Spleen (tissue), 11 donors: ENCODE measurements around the gene ATP13A5. TPM values are rescaled to one million over a fixed set of nuclear protein-coding genes. Genes with fewer than 3 reads are reported as not detected.

Source experiments
- DNase-seq: peaks from one replicate; pipeline ENCODE4 v3.0.0-alpha.2; 2020
- H3K27ac ChIP-seq, 8 donors: fragments of 200-600 bp; sonication (generic) in 7 of 8; 1 replicate in 4 of 8; 2 replicates in 4 of 8; pipeline versions ENCODE4 v1.5.0 to v1.8.0; 2016 to 2021; ENCODE audit warnings: inconsistent platforms in 4 of 8, mild to moderate bottlenecking in 4 of 8, moderate library complexity in 1 of 8
- H3K27me3 ChIP-seq, 7 donors: fragments of 200-600 bp; sonication (generic) in 6 of 7; replicated peaks in 1 of 7; 1 replicate in 4 of 7; 2 replicates in 3 of 7; pipeline versions ENCODE4 v1.5.0 to v1.8.0; 2016 to 2021; ENCODE audit warnings: inconsistent platforms in 3 of 7, mild to moderate bottlenecking in 1 of 7
- H3K36me3 ChIP-seq, 6 donors: fragments of 200-600 bp; sonication (generic) in 5 of 6; 1 replicate in 4 of 6; 2 replicates in 2 of 6; pipeline versions ENCODE4 v1.5.0 to v1.8.0; 2016 to 2021; ENCODE audit warnings: inconsistent platforms in 2 of 6
- H3K4me1 ChIP-seq, 6 donors: fragments of 200-600 bp; sonication (generic) in 5 of 6; 1 replicate in 3 of 6; 2 replicates in 3 of 6; pipeline versions ENCODE4 v1.5.0 to v1.8.0; 2016 to 2021; ENCODE audit warnings: inconsistent platforms in 3 of 6
- H3K4me3 ChIP-seq, 8 donors: fragments of 200-600 bp; sonication (generic) in 7 of 8; 1 replicate in 4 of 8; 2 replicates in 4 of 8; pipeline versions ENCODE4 v1.5.0 to v1.8.0; 2016 to 2021; ENCODE audit warnings: inconsistent platforms in 4 of 8, mild to moderate bottlenecking in 4 of 8, moderate library complexity in 2 of 8
- H3K9me3 ChIP-seq, 8 donors: fragments of 200-600 bp; sonication (generic) in 7 of 8; 1 replicate in 4 of 8; 2 replicates in 4 of 8; pipeline versions ENCODE4 v1.5.0 to v1.8.0; 2016 to 2021; ENCODE audit warnings: inconsistent platforms in 4 of 8
- POLR2A ChIP-seq, 3 donors: fragments of 450-650 bp; IDR thresholded peaks; one replicate each; pipeline ENCODE4 v1.5.1; 2017; ENCODE audit warnings: antibody characterized with exemption in 3 of 3, mild to moderate bottlenecking in 1 of 3
- POLR2AphosphoS5 ChIP-seq, 3 donors: sonication (generic); formaldehyde crosslinking; IDR thresholded peaks; one replicate each; pipeline ENCODE4 v1.5.1; 2017; ENCODE audit warnings: antibody characterized with exemption in 3 of 3
- WGBS, 5 donors: extraction: QIAGEN DNeasy Blood & Tissue Kit in 3 of 5; methylation state at CpG; one replicate each; pipeline versions ENCODE4 v1.1.5 to v1.1.7; 2013 to 2018; 5-methylcytosine and 5-hydroxymethylcytosine counted together
- intact Hi-C: fragments of 100-400 bp; cut with DNase I; formaldehyde crosslinking; loops from one replicate; pipeline ENCODE4 v1.15.0; 2023; ENCODE audit warnings: low total_unique reads
- polyA plus RNA-seq, 3 donors: library from polyadenylated mRNA; stranded (reverse); fragments of 200-250 nt; gene quantifications; one replicate each; pipeline ENCODE4 v1.2.1, GENCODE V29; 2013
- total RNA-seq, 7 donors: library from RNA; depleted of rRNA in 3 of 7; stranded (reverse); fragments of >200 nt in 3 of 7; fragmentation: NEBNext Ultra II Directional in 4 of 7; extraction: Animal tissue kit (Norgen Biotek cat#: 25700) in 4 of 7; gene quantifications; one replicate each; pipeline versions ENCODE4 v1.1.0 to v1.2.1, GENCODE V29; 2016 to 2021
- TF ChIP-seq, protein P1 (sequence below), 11 experiments: fragments of 200-600 bp in 7 of 11; fragments of 450-650 bp in 4 of 11; sonication (generic) in 4 of 11; IDR thresholded peaks in 8 of 11; conservative IDR thresholded peaks in 3 of 11; 1 replicate in 7 of 11; 2 replicates in 4 of 11; pipeline versions ENCODE4 v1.4.0 to v1.8.0; 2016 to 2021; ENCODE audit warnings: antibody characterized with exemption in 11 of 11, inconsistent platforms in 4 of 11, mild to moderate bottlenecking in 1 of 11
- donor health status: healthy with polysubstance abuse.
- donor health status: DM: no; HTN: no; CAD: no; lungs with moderate emphysema.
- donor health status: DM: no; HTN: no; CAD: no.
- donor health status: Bipolar disorder and iron deficiency.
- donor health status: healthy.
- donor health status: DM: no; HTN: no; CAD: no.
- donor health status: DM: yes; HTN: yes; CAD: no.

Gene ATP13A5
- total and polyA plus RNA-seq, 10 donors, result 0.13 TPM; not detected in 9

DNA sequence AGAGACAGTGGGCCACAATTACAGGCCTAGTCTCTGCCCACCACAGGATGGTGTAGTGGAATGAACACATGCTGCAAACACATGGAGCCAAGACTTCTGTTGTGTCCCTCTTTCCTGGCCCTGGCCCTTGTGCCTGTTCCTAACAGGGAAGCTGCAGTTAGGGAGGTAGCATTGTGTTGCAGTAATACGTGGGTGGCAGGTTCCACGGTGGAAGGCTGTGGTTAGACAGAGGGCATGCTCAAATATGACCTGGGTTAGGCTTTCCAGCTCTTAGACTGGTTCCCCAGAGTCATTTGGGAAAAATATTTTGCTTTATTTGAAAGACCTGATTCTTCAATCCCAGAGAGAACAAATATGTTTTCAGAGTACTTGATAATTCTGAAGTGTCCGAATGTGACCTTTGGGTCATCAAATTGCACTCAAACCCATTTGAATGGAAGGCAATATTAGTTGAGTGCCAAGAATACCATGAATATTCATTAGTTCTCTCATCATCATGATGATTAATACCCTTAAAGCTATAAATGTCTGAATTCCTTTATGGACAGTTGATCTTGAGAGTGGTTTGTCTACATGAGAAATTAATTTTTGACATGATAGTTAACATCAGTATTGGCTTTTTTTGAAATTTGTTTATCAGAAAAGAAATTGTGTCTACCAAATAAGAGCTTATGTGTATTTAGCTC lies 109.1 kb downstream of the ATP13A5 start:
- no peaks in the 10 kb centered on the region for H3K27me3 ChIP-seq
- TF ChIP-seq POLR2A (IDR thresholded peaks at IDR 0.05) (no peak), POLR2AphosphoS5 (IDR thresholded peaks at IDR 0.05) (no peak)
- TF ChIP-seq, protein P1, sequence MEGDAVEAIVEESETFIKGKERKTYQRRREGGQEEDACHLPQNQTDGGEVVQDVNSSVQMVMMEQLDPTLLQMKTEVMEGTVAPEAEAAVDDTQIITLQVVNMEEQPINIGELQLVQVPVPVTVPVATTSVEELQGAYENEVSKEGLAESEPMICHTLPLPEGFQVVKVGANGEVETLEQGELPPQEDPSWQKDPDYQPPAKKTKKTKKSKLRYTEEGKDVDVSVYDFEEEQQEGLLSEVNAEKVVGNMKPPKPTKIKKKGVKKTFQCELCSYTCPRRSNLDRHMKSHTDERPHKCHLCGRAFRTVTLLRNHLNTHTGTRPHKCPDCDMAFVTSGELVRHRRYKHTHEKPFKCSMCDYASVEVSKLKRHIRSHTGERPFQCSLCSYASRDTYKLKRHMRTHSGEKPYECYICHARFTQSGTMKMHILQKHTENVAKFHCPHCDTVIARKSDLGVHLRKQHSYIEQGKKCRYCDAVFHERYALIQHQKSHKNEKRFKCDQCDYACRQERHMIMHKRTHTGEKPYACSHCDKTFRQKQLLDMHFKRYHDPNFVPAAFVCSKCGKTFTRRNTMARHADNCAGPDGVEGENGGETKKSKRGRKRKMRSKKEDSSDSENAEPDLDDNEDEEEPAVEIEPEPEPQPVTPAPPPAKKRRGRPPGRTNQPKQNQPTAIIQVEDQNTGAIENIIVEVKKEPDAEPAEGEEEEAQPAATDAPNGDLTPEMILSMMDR (IDR thresholded peaks at IDR 0.05 in 8 of 11, conservative IDR thresholded peaks at IDR 0.05 in 3 of 11), result no peak
- intact Hi-C loops, result no loop called here
- no peak overlapping the region for H3K27ac ChIP-seq
- H3K4me1 ChIP-seq, result no peaks in the 10 kb centered on the region
- WGBS, 5 donors, result 65 to 79% (median 78%) methylated on average over 3 of the region's 3 CpGs
- no peak overlapping the region for H3K4me3 ChIP-seq
- no peaks in the 10 kb centered on the region for H3K36me3 ChIP-seq
- DNase-seq, result no peak
- peaks cover 0 to 5% (median 0%) of the 10 kb centered on the region in 8 donors for H3K9me3 ChIP-seq

DNA sequence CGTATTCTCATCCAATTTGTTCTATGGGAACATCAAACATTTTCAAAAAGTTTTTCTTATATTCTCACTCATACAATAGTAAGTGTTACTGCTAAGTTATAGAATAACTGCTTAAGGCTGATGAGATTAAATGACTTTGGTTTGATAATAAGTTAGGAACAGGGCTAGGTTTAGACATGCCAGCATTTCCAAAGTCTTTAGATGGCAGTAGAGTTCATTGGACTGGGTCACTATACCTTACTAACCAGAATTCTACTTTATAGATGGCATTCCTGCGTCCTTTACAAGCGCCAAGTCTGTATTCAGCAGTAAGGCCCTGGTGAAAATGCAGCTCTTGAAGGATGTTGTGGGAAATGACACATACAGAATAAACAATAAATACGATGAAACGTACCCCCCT lies 115.8 kb downstream of the ATP13A5 start:
- Histone ChIP-seq H3K36me3 (no peaks in the 10 kb centered on the region), H3K9me3 (peaks cover 0 to 3% (median 0%) of the 10 kb centered on the region in 8 donors), H3K27me3 (no peaks in the 10 kb centered on the region), H3K4me3 (no peak overlapping the region), H3K27ac (no peak overlapping the region), H3K4me1 (no peaks in the 10 kb centered on the region)
- intact Hi-C loops, result no loop called here
- 77 to 95% (median 88%) methylated on average over 5 of the region's 5 CpGs for WGBS, 5 donors
- DNase-seq, result no peak
- no peak for TF ChIP-seq POLR2A (IDR thresholded peaks at IDR 0.05)
- TF ChIP-seq, protein P1 (IDR thresholded peaks at IDR 0.05 in 8 of 11, conservative IDR thresholded peaks at IDR 0.05 in 3 of 11), result no peak
- no peak for TF ChIP-seq POLR2AphosphoS5 (IDR thresholded peaks at IDR 0.05)

GRCh38 chr3:193261970-193262369 lies 116.6 kb downstream of the ATP13A5 start:
- no peaks in the 10 kb centered on the region for H3K4me1 ChIP-seq
- H3K36me3 ChIP-seq, result no peaks in the 10 kb centered on the region
- H3K27me3 ChIP-seq, result no peaks in the 10 kb centered on the region
- DNase-seq, result no peak
- TF ChIP-seq, protein P1 (IDR thresholded peaks at IDR 0.05 in 8 of 11, conservative IDR thresholded peaks at IDR 0.05 in 3 of 11), result no peak
- TF ChIP-seq POLR2AphosphoS5 (IDR thresholded peaks at IDR 0.05) (no peak), POLR2A (IDR thresholded peaks at IDR 0.05) (no peak)
- H3K27ac ChIP-seq, result no peak overlapping the region
- H3K4me3 ChIP-seq, result no peak overlapping the region
- H3K9me3 ChIP-seq, result no peaks in the 10 kb centered on the region
- 88 to 100% (median 96%) methylated on average over 1 of the region's 1 CpG for WGBS, 5 donors
- intact Hi-C loops, result no loop called here

- no peak for TF ChIP-seq POLR2A (IDR thresholded peaks at IDR 0.05)
- TF ChIP-seq POLR2AphosphoS5 (IDR thresholded peaks at IDR 0.05), result no peak
- TF ChIP-seq, protein P1 (IDR thresholded peaks at IDR 0.05 in 8 of 11, conservative IDR thresholded peaks at IDR 0.05 in 3 of 11), result no peak
- Histone ChIP-seq H3K4me1 (no peaks in the 10 kb centered on the region), H3K9me3 (peaks cover 3 to 27% (median 22%) of the 10 kb centered on the region in 8 donors), H3K27me3 (peaks cover 0 to 7% (median 0%) of the 10 kb centered on the region in 7 donors), H3K4me3 (no peak overlapping the region), H3K36me3 (no peaks in the 10 kb centered on the region), H3K27ac (no peak overlapping the region)
- intact Hi-C loops, result no loop called here
- WGBS, 5 donors, result 61 to 80% (median 62%) methylated on average over 3 of the region's 3 CpGs
- DNase-seq, result no peak
Observed at GRCh38 chr3:193253986-193254660, 124.4 kb downstream of the ATP13A5 start.
